Body of pancreas (tissue), 4 donors: ENCODE measurements around the gene PTPRM.

Experiments
- POLR2A ChIP-seq, 3 donors: fragments of 450-650 bp; IDR thresholded peaks; one replicate each; pipeline ENCODE4 v1.6.1; 2016; ENCODE audit warnings: antibody characterized with exemption in 3 of 3, mild to moderate bottlenecking in 2 of 3
- TF ChIP-seq, protein P1 (sequence below), 7 experiments: fragments of 450-650 bp in 4 of 7; fragments of 200-600 bp in 3 of 7; sonication (generic) in 3 of 7; IDR thresholded peaks; one replicate each; pipeline ENCODE4 v1.5.1; 2016 to 2019; ENCODE audit warnings: antibody characterized with exemption in 7 of 7

GRCh38 chr18:8380006-8380405, 812.9 kb downstream of the PTPRM start:
- TF ChIP-seq, protein P1, sequence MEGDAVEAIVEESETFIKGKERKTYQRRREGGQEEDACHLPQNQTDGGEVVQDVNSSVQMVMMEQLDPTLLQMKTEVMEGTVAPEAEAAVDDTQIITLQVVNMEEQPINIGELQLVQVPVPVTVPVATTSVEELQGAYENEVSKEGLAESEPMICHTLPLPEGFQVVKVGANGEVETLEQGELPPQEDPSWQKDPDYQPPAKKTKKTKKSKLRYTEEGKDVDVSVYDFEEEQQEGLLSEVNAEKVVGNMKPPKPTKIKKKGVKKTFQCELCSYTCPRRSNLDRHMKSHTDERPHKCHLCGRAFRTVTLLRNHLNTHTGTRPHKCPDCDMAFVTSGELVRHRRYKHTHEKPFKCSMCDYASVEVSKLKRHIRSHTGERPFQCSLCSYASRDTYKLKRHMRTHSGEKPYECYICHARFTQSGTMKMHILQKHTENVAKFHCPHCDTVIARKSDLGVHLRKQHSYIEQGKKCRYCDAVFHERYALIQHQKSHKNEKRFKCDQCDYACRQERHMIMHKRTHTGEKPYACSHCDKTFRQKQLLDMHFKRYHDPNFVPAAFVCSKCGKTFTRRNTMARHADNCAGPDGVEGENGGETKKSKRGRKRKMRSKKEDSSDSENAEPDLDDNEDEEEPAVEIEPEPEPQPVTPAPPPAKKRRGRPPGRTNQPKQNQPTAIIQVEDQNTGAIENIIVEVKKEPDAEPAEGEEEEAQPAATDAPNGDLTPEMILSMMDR (IDR thresholded peaks at IDR 0.05) = no peak
- TF ChIP-seq POLR2A (IDR thresholded peaks at IDR 0.05) = no peak
